Neuronal stem cell (in vitro differentiated cells): ENCODE data around the gene MAPK1.

ENCODE experiments used
- DNase-seq: peaks from one replicate; pipeline ENCODE4 v3.0.0-alpha.2; 2013; ENCODE audit warnings: low spot score
- H2AFZ ChIP-seq: one replicate; pipeline ENCODE4 v1.6.1; 2013; ENCODE audit warnings: mild to moderate bottlenecking, low read length, inconsistent platforms
- H2AK5ac ChIP-seq: 2 replicates; pipeline ENCODE4 v1.6.1; 2013; ENCODE audit warnings: low read depth, mild to moderate bottlenecking, inconsistent platforms, low read length, moderate library complexity, mixed read lengths
- H2BK120ac ChIP-seq: 2 replicates; pipeline ENCODE4 v1.6.1; 2013; ENCODE audit warnings: low read depth, mild to moderate bottlenecking, inconsistent platforms, low read length, moderate library complexity, mixed read lengths
- H2BK12ac ChIP-seq: one replicate; pipeline ENCODE4 v1.6.1; 2013; ENCODE audit warnings: low read length, inconsistent platforms
- H2BK15ac ChIP-seq: 2 replicates; pipeline ENCODE4 v1.6.1; 2013; ENCODE audit warnings: mild to moderate bottlenecking, low read length, inconsistent platforms, mixed read lengths
- H2BK5ac ChIP-seq: one replicate; pipeline ENCODE4 v1.6.1; 2013; ENCODE audit warnings: inconsistent platforms, mild to moderate bottlenecking, low read length, moderate library complexity
- H3K14ac ChIP-seq: one replicate; pipeline ENCODE4 v1.6.1; 2013; ENCODE audit warnings: low read length, inconsistent platforms
- H3K18ac ChIP-seq: 2 replicates; pipeline ENCODE4 v1.6.1; 2013; ENCODE audit warnings: low read length, inconsistent platforms
- H3K23ac ChIP-seq: 2 replicates; pipeline ENCODE4 v1.6.1; 2013; ENCODE audit warnings: low read depth, mild to moderate bottlenecking, mixed read lengths, low read length, inconsistent platforms; ENCODE audit not compliant: poor library complexity
- H3K27ac ChIP-seq: replicated peaks from 3 replicates; pipeline ENCODE4 v1.5.1; 2013; ENCODE audit warnings: low read length, inconsistent platforms
- H3K27me3 ChIP-seq, 3 experiments: 2 replicates each; pipeline ENCODE4 v1.6.1; 2013; ENCODE audit warnings: low read length in 3 of 3, mild to moderate bottlenecking in 2 of 3, inconsistent platforms in 1 of 3, low read depth in 1 of 3, mixed read lengths in 1 of 3, moderate library complexity in 1 of 3; ENCODE audit not compliant: control insufficient read depth in 3 of 3, insufficient read depth in 3 of 3
- H3K36me3 ChIP-seq, 2 donors: replicated peaks in 1 of 2; 2 replicates each; pipeline ENCODE4 v1.6.1; 2013; ENCODE audit warnings: low read length in 2 of 2; ENCODE audit not compliant: control insufficient read depth in 2 of 2, insufficient read depth in 2 of 2
- H3K4ac ChIP-seq: 2 replicates; pipeline ENCODE4 v1.6.1; 2013; ENCODE audit warnings: inconsistent platforms, mild to moderate bottlenecking, low read length, moderate library complexity
- H3K4me1 ChIP-seq, 2 donors: 1 replicate in 1 of 2; 2 replicates in 1 of 2; pipeline ENCODE4 v1.6.1; 2013; ENCODE audit warnings: low read length in 2 of 2, low read depth in 1 of 2; ENCODE audit not compliant: control insufficient read depth in 2 of 2, insufficient read depth in 1 of 2
- H3K4me2 ChIP-seq: one replicate; pipeline ENCODE4 v1.6.1; 2013; ENCODE audit warnings: mild to moderate bottlenecking, low read length, inconsistent platforms; ENCODE audit not compliant: insufficient read depth, poor library complexity, severe bottlenecking
- H3K4me3 ChIP-seq, 2 donors: 2 replicates each; pipeline ENCODE4 v1.5.1; 2013; ENCODE audit warnings: low read length in 2 of 2, mild to moderate bottlenecking in 2 of 2, inconsistent platforms in 1 of 2, moderate library complexity in 1 of 2
- H3K79me1 ChIP-seq: one replicate; pipeline ENCODE4 v1.6.1; 2013; ENCODE audit warnings: low read depth, mild to moderate bottlenecking, inconsistent platforms, low read length, moderate library complexity
- H3K9ac ChIP-seq: one replicate; pipeline ENCODE4 v1.6.1; 2013; ENCODE audit warnings: mild to moderate bottlenecking, low read depth, low read length, inconsistent platforms; ENCODE audit not compliant: poor library complexity
- H3K9me3 ChIP-seq, 2 donors: replicated peaks in 1 of 2; 2 replicates each; pipeline versions ENCODE3 to v1.6.1; 2013; ENCODE audit warnings: low read length in 2 of 2, mild to moderate bottlenecking in 2 of 2, inconsistent platforms in 1 of 2, low read depth in 1 of 2, mixed read lengths in 1 of 2, moderate library complexity in 1 of 2; ENCODE audit not compliant: control insufficient read depth in 2 of 2, insufficient read depth in 1 of 2
- H4K8ac ChIP-seq: one replicate; pipeline ENCODE4 v1.6.1; 2013; ENCODE audit warnings: low read depth, mild to moderate bottlenecking, inconsistent platforms, low read length, moderate library complexity
- H4K91ac ChIP-seq: one replicate; pipeline ENCODE4 v1.6.1; 2013; ENCODE audit warnings: low read length, low read depth, mild to moderate bottlenecking, inconsistent platforms; ENCODE audit not compliant: poor library complexity
- WGBS, 2 donors: extraction: QIAGEN DNeasy Blood & Tissue Kit; methylation state at CpG; one replicate each; pipeline ENCODE4 v1.1.7; 2013; ENCODE audit warnings: missing lambda C conversion rate in 2 of 2, mixed read lengths in 1 of 2; ENCODE audit not compliant: insufficient read length in 2 of 2, insufficient replicate concordance in 1 of 2; ENCODE audit errors: extremely low coverage in 2 of 2; 5-methylcytosine and 5-hydroxymethylcytosine counted together

MAPK1 gene

GRCh38 chr22:21845558-21846453, 21.6 kb downstream of the MAPK1 start:
- Histone ChIP-seq H3K4me2 (no peak overlapping the region), H3K9ac (no peak overlapping the region), H4K91ac (no peak overlapping the region), H3K4me3 (no peak overlapping the region), H3K79me1 (peaks cover 6% of the 10 kb centered on the region), H2AFZ (no peak overlapping the region), H3K14ac (no peak overlapping the region), H2BK5ac (no peak overlapping the region), H2BK12ac (no peak overlapping the region), H4K8ac (no peak overlapping the region), H3K4ac (no peak overlapping the region), H3K27me3 (no peaks in the 10 kb centered on the region), H3K23ac (no peak overlapping the region), H3K4me1 (no peaks in the 10 kb centered on the region), H3K9me3 (peaks cover 4 to 24% of the 10 kb centered on the region in 2 donors), H3K27ac (no peak overlapping the region), H2BK15ac (no peak overlapping the region), H2AK5ac (no peak overlapping the region), H2BK120ac (no peak overlapping the region), H3K18ac (no peak overlapping the region), H3K36me3 (peaks cover 2 to 46% of the 10 kb centered on the region in 2 donors)
- no CpG with 5 or more reads among the region's 1 CpG for WGBS, 2 donors
- DNase-seq: no peak

- Histone ChIP-seq H3K79me1 (peaks cover 4% of the 10 kb centered on the region), H3K4ac (no peak overlapping the region), H3K4me3 (no peak overlapping the region), H2BK120ac (no peak overlapping the region), H2AK5ac (no peak overlapping the region), H3K14ac (no peak overlapping the region), H3K27me3 (no peaks in the 10 kb centered on the region), H2AFZ (no peak overlapping the region), H3K18ac (no peak overlapping the region), H2BK15ac (no peak overlapping the region), H3K9ac (no peak overlapping the region), H3K4me2 (no peak overlapping the region), H4K8ac (no peak overlapping the region), H3K9me3 (peaks cover 2 to 10% of the 10 kb centered on the region in 2 donors), H3K27ac (no peak overlapping the region), H3K4me1 (peaks cover 0 to 2% of the 10 kb centered on the region in 2 donors), H4K91ac (no peak overlapping the region), H3K23ac (no peak overlapping the region), H3K36me3 (peaks cover 2 to 40% of the 10 kb centered on the region in 2 donors), H2BK12ac (no peak overlapping the region), H2BK5ac (no peak overlapping the region)
- DNase-seq: no peak
- WGBS, 2 donors: no CpG with 5 or more reads among the region's 6 CpGs
These were observed 24.5 kb downstream of the MAPK1 start for GRCh38 chr22:21842946-21843345.

DNA sequence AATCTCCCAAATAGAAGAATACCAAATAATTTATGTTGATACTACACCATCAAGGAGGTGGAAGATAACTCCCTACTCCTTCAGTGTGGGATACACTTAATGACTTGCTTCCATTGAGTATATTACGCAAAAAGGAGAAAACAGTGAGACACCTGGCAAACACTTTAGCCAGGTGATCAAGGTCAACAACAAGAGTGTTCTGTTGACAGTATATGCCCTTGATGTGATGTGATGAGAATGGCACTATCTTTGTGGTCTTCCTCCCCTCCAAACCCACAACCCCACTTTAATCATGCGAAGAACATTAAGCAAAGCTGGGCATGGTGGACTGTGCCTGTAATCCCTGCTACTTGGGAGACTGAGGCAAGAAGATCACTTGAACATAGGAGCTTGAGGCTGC, 26.0 kb downstream of the MAPK1 start:
- no peak overlapping the region for H3K4me2 ChIP-seq
- no peak overlapping the region for H2AK5ac ChIP-seq
- no peak overlapping the region for H4K8ac ChIP-seq
- H2BK120ac ChIP-seq: no peak overlapping the region
- H3K4ac ChIP-seq: no peak overlapping the region
- no peak overlapping the region for H2BK5ac ChIP-seq
- H3K27ac ChIP-seq: no peak overlapping the region
- peaks cover 3 to 5% of the 10 kb centered on the region in 2 donors for H3K4me1 ChIP-seq
- H3K9ac ChIP-seq: no peak overlapping the region
- no peak overlapping the region for H3K14ac ChIP-seq
- peaks cover 2 to 39% of the 10 kb centered on the region in 2 donors for H3K36me3 ChIP-seq
- H2BK12ac ChIP-seq: no peak overlapping the region
- DNase-seq: no peak
- H2BK15ac ChIP-seq: no peak overlapping the region
- no CpG with 5 or more reads among the region's 2 CpGs for WGBS, 2 donors
- no peak overlapping the region for H3K18ac ChIP-seq
- no peak overlapping the region for H4K91ac ChIP-seq
- peaks cover 1% of the 10 kb centered on the region for H3K79me1 ChIP-seq
- no peaks in the 10 kb centered on the region for H3K27me3 ChIP-seq
- H2AFZ ChIP-seq: no peak overlapping the region
- no peak overlapping the region for H3K4me3 ChIP-seq
- H3K23ac ChIP-seq: no peak overlapping the region
- H3K9me3 ChIP-seq: peaks cover 0 to 6% of the 10 kb centered on the region in 2 donors

- peaks cover 4 to 10% of the 10 kb centered on the region in 2 donors for H3K4me1 ChIP-seq
- H2AK5ac ChIP-seq: no peak overlapping the region
- H3K27me3 ChIP-seq: no peaks in the 10 kb centered on the region
- no CpG with 5 or more reads among the region's 8 CpGs for WGBS, 2 donors
- no peak overlapping the region for H3K9ac ChIP-seq
- peaks cover 0 to 30% of the 10 kb centered on the region in 2 donors for H3K36me3 ChIP-seq
- H3K4ac ChIP-seq: no peak overlapping the region
- H4K91ac ChIP-seq: no peak overlapping the region
- no peak overlapping the region for H3K14ac ChIP-seq
- peaks cover 1% of the 10 kb centered on the region for H3K79me1 ChIP-seq
- no peak overlapping the region for H2BK12ac ChIP-seq
- H3K9me3 ChIP-seq: no peaks in the 10 kb centered on the region
- H2BK120ac ChIP-seq: no peak overlapping the region
- DNase-seq: no peak
- H4K8ac ChIP-seq: no peak overlapping the region
- H2BK15ac ChIP-seq: no peak overlapping the region
- no peak overlapping the region for H3K23ac ChIP-seq
- H3K4me2 ChIP-seq: no peak overlapping the region
- H3K18ac ChIP-seq: no peak overlapping the region
- no peak overlapping the region for H2AFZ ChIP-seq
- no peak overlapping the region for H3K27ac ChIP-seq
- H2BK5ac ChIP-seq: no peak overlapping the region
- no peak overlapping the region for H3K4me3 ChIP-seq
These were observed 27.1 kb downstream of the MAPK1 start for GRCh38 chr22:21840236-21840823.
